PC-3 (cell line): ENCODE data around the gene PDZD2. TPM values are rescaled to one million over a fixed set of nuclear protein-coding genes. Genes with fewer than 3 reads are reported as not detected.

Experiments used
- ATAC-seq: fragments of 200-7000 bp; cut with Tn5 transposase; 2 replicates; pipeline ENCODE4 v1.9.1; 2020; ENCODE audit warnings: mild to moderate bottlenecking, moderate library complexity
- BruUV-seq: library from RNA; stranded (reverse); fragments of 400-500 nt; replicated peaks from 2 replicates; lab custom pipeline; 2021; lab: Mats Ljungman, UMichigan
- CTCF ChIA-PET: fragments of 300-600 bp; sonication (Branson Sonifier 250); formaldehyde crosslinking; loops from one replicate; lab custom pipeline; 2022; ENCODE audit warnings: antibody characterized with exemption; lab: Charles Lee
- POLR2A ChIA-PET: fragments of 300-600 bp; sonication (Branson Sonifier 250); formaldehyde crosslinking; loops from one replicate; lab custom pipeline; 2022; ENCODE audit warnings: antibody characterized with exemption; ENCODE audit not compliant: unreplicated experiment; lab: Charles Lee
- DNase-seq: peaks from one replicate; pipeline ENCODE4 v3.0.0-alpha.2; 2015
- H2AFZ ChIP-seq: fragments of 300-600 bp; sonication (generic); 2 replicates; pipeline ENCODE4 v1.6.0; 2016; ENCODE audit warnings: antibody characterized with exemption, low read length
- H3F3A ChIP-seq: fragments of 300-600 bp; sonication (generic); one replicate; pipeline ENCODE4 v1.6.0; 2017; ENCODE audit warnings: antibody characterized with exemption, low read length, control low read depth, mild to moderate bottlenecking; ENCODE audit not compliant: unreplicated experiment
- H3K27ac ChIP-seq: fragments of 300-600 bp; sonication (generic); 2 replicates; pipeline ENCODE4 v1.5.1; 2016; ENCODE audit warnings: mild to moderate bottlenecking, low read length
- H3K27me3 ChIP-seq: fragments of 300-600 bp; sonication (generic); 2 replicates; pipeline ENCODE4 v1.6.1; 2016; ENCODE audit warnings: low read length, mixed read lengths
- H3K36me3 ChIP-seq: fragments of 300-600 bp; sonication (generic); 2 replicates; pipeline ENCODE4 v1.6.1; 2016; ENCODE audit warnings: low read depth, mixed run types, low read length, mixed read lengths
- H3K4me1 ChIP-seq: fragments of 300-600 bp; sonication (generic); 2 replicates; pipeline ENCODE4 v1.5.1; 2016; ENCODE audit warnings: low read length; ENCODE audit not compliant: insufficient read depth
- H3K4me2 ChIP-seq: fragments of 300-600 bp; sonication (generic); 2 replicates; pipeline ENCODE4 v1.6.0; 2016; ENCODE audit warnings: low read length
- H3K4me3 ChIP-seq: fragments of 300-600 bp; sonication (generic); 2 replicates; pipeline ENCODE4 v1.5.1; 2016; ENCODE audit warnings: mild to moderate bottlenecking, low read length, mixed read lengths
- H3K79me2 ChIP-seq: fragments of 300-600 bp; sonication (generic); 2 replicates; pipeline ENCODE4 v1.6.1; 2017; ENCODE audit warnings: low read length, mixed read lengths
- H3K9ac ChIP-seq: fragments of 300-600 bp; sonication (generic); 2 replicates; pipeline ENCODE4 v1.6.0; 2016; ENCODE audit warnings: mild to moderate bottlenecking, low read length
- H3K9me2 ChIP-seq: fragments of 300-600 bp; sonication (generic); replicated peaks from 2 replicates; pipeline ENCODE4 v1.6.1; 2016; ENCODE audit warnings: mixed run types, low read length, mixed read lengths
- H3K9me3 ChIP-seq: fragments of 300-600 bp; sonication (generic); 2 replicates; pipeline ENCODE4 v1.6.1; 2016; ENCODE audit warnings: low read length, mixed read lengths
- H4K20me1 ChIP-seq: fragments of 300-600 bp; sonication (generic); 2 replicates; pipeline ENCODE4 v1.6.1; 2016; ENCODE audit warnings: low read length, mixed read lengths
- CTCF ChIP-seq: fragments of 300-600 bp; sonication (generic); conservative IDR thresholded peaks from 2 replicates; pipeline ENCODE4 v1.5.1; 2017; ENCODE audit warnings: antibody characterized with exemption, low read depth, mild to moderate bottlenecking, low read length
- EZH2 ChIP-seq: fragments of 300-600 bp; sonication (generic); IDR thresholded peaks from one replicate; pipeline ENCODE4 v1.6.1; 2017; ENCODE audit warnings: antibody characterized with exemption, mild to moderate bottlenecking, low read length; ENCODE audit not compliant: unreplicated experiment
- EZH2phosphoT487 ChIP-seq: fragments of 300-600 bp; sonication (generic); IDR thresholded peaks from 2 replicates; pipeline ENCODE4 v1.6.1; 2018; ENCODE audit warnings: mild to moderate bottlenecking, antibody characterized with exemption, low read length, borderline replicate concordance
- intact Hi-C: fragments of 100-400 bp; cut with micrococcal nuclease; formaldehyde crosslinking; loops from 2 replicates; pipeline ENCODE4 v1.9.0; 2023
- total RNA-seq: library from RNA; depleted of rRNA; stranded (reverse); fragments of >200 nt; gene quantifications from 2 replicates; pipeline ENCODE4 v1.2.3, GENCODE V29; 2014

Gene PDZD2
- total RNA-seq, 1 experiment from 2014 or later: 2.0 TPM

- intact Hi-C loops: no loop called here
- Histone ChIP-seq H2AFZ (no peak overlapping the region), H3K79me2 (no peaks in the 10 kb centered on the region), H3K4me2 (no peak overlapping the region), H3K9me2 (no peaks in the 10 kb centered on the region), H3K4me3 (no peak overlapping the region), H3K9ac (no peak overlapping the region), H3K36me3 (no peaks in the 10 kb centered on the region), H3K4me1 (peaks cover 3% of the 10 kb centered on the region; the same call in 1 of the 2 replicates), H3K9me3 (no peaks in the 10 kb centered on the region), H3F3A (no peaks in the 10 kb centered on the region), H3K27me3 (peaks cover 6% of the 10 kb centered on the region), H4K20me1 (no peaks in the 10 kb centered on the region), H3K27ac (no peak overlapping the region)
- ChIA-PET CTCF (interaction anchor here (1.2 kb wide), 1 partner anchor 282 kb away, joined by 4 read pairs; no protein-coding TSS in a partner anchor), POLR2A (no interaction called here)
- peak; percentile 87 for DNase-seq
- TF ChIP-seq CTCF (no peak), EZH2phosphoT487 (no peak), EZH2 (no peak)
- no TSS peak for BruUV-seq
- peak; percentile 52 for ATAC-seq
These were observed 172.3 kb downstream of the PDZD2 start for GRCh38 chr5:31811210-31811609.

- TF ChIP-seq CTCF (no peak), EZH2phosphoT487 (no peak), EZH2 (no peak)
- H3K79me2 ChIP-seq: no peaks in the 10 kb centered on the region
- no peaks in the 10 kb centered on the region for H3F3A ChIP-seq
- H3K4me2 ChIP-seq: no peak overlapping the region
- H3K4me1 ChIP-seq: peaks cover 3% of the 10 kb centered on the region; the same call in 1 of the 2 replicates
- no peaks in the 10 kb centered on the region for H3K9me3 ChIP-seq
- DNase-seq (no peak), ATAC-seq (no peak)
- no peaks in the 10 kb centered on the region for H3K36me3 ChIP-seq
- ChIA-PET POLR2A (no interaction called here), CTCF (no interaction called here)
- no peaks in the 10 kb centered on the region for H3K27me3 ChIP-seq
- no peak overlapping the region for H3K27ac ChIP-seq
- H3K9ac ChIP-seq: no peak overlapping the region
- intact Hi-C loops: no loop called here
- no peaks in the 10 kb centered on the region for H4K20me1 ChIP-seq
- no peaks in the 10 kb centered on the region for H3K9me2 ChIP-seq
- H3K4me3 ChIP-seq: no peak overlapping the region
- no peak overlapping the region for H2AFZ ChIP-seq
- BruUV-seq: no TSS peak
These were observed 176.4 kb downstream of the PDZD2 start for GRCh38 chr5:31815376-31815775.

GRCh38 chr5:31819926-31820516 lies 181.1 kb downstream of the PDZD2 start:
- no peaks in the 10 kb centered on the region for H3F3A ChIP-seq
- H3K27me3 ChIP-seq: no peaks in the 10 kb centered on the region
- ChIA-PET CTCF (no interaction called here), POLR2A (no interaction called here)
- BruUV-seq: no TSS peak
- H3K9me3 ChIP-seq: no peaks in the 10 kb centered on the region
- no peak overlapping the region for H2AFZ ChIP-seq
- ATAC-seq: no peak
- H3K4me2 ChIP-seq: no peak overlapping the region
- no peak overlapping the region for H3K4me3 ChIP-seq
- no peaks in the 10 kb centered on the region for H3K9me2 ChIP-seq
- no peaks in the 10 kb centered on the region for H3K4me1 ChIP-seq
- no peak for DNase-seq
- no peaks in the 10 kb centered on the region for H3K79me2 ChIP-seq
- no peak overlapping the region for H3K9ac ChIP-seq
- intact Hi-C loops: no loop called here
- no peak for TF ChIP-seq EZH2
- no peak for TF ChIP-seq CTCF
- no peak for TF ChIP-seq EZH2phosphoT487
- H3K36me3 ChIP-seq: no peaks in the 10 kb centered on the region
- H4K20me1 ChIP-seq: no peaks in the 10 kb centered on the region
- H3K27ac ChIP-seq: no peak overlapping the region
